GM12878 (cell line): ENCODE results near the gene TDRD7. TPM values are rescaled to one million over a fixed set of nuclear protein-coding genes. Genes with fewer than 3 reads are reported as not detected.

Experiments used
- FOS ChIP-seq: IDR thresholded peaks from 3 replicates; pipeline ENCODE4 v1.6.1; 2011; ENCODE audit warnings: borderline replicate concordance; ENCODE audit not compliant: insufficient read length; ENCODE audit errors: extremely low read depth
- MEF2A ChIP-seq: IDR thresholded peaks from 2 replicates; pipeline ENCODE4 v1.6.1; 2011; ENCODE audit warnings: low read depth, mild to moderate bottlenecking, low read length, moderate library complexity; ENCODE audit not compliant: insufficient read depth
- MTA2 ChIP-seq: fragments of 450-650 bp; IDR thresholded peaks from 2 replicates; pipeline ENCODE4 v1.6.1; 2016; ENCODE audit warnings: low read depth, mild to moderate bottlenecking, moderate library complexity
- MYB ChIP-seq: fragments of 150-350 bp; IDR thresholded peaks from 2 replicates; pipeline ENCODE4 v1.6.1; 2014; ENCODE audit warnings: mild to moderate bottlenecking, low read depth, low read length, borderline replicate concordance
- NR2C1 ChIP-seq: fragments of 450-650 bp; IDR thresholded peaks from 2 replicates; pipeline ENCODE4 v1.6.1; 2017; ENCODE audit warnings: antibody characterized with exemption, mild to moderate bottlenecking, moderate library complexity
- NRF1 ChIP-seq: conservative IDR thresholded peaks from 2 replicates; pipeline ENCODE4 v1.6.1; 2011; ENCODE audit warnings: mild to moderate bottlenecking, low read depth, low read length, improper control_type of control experiment
- PAX8 ChIP-seq: fragments of 450-650 bp; IDR thresholded peaks from 2 replicates; pipeline ENCODE4 v1.6.1; 2017; ENCODE audit warnings: mild to moderate bottlenecking, moderate library complexity
- RUNX3 ChIP-seq: IDR thresholded peaks from 2 replicates; pipeline ENCODE4 v1.6.1; 2012; ENCODE audit warnings: low read length, inconsistent platforms
- SRF ChIP-seq, 2 experiments: IDR thresholded peaks; 2 replicates each; pipeline ENCODE4 v1.6.1; 2011; ENCODE audit warnings: low read depth in 2 of 2, low read length in 2 of 2, mild to moderate bottlenecking in 1 of 2, moderate library complexity in 1 of 2
- TARDBP ChIP-seq: IDR thresholded peaks from 2 replicates; pipeline ENCODE4 v1.6.1; 2016; ENCODE audit warnings: borderline replicate concordance
- TCF3 ChIP-seq: IDR thresholded peaks from 2 replicates; pipeline ENCODE4 v1.6.1; 2012; ENCODE audit warnings: low read depth, mild to moderate bottlenecking, low read length, borderline replicate concordance; ENCODE audit not compliant: insufficient read depth
- ZNF207 ChIP-seq: fragments of 450-650 bp; IDR thresholded peaks from 2 replicates; pipeline ENCODE4 v1.6.1; 2014; ENCODE audit warnings: antibody characterized with exemption, mild to moderate bottlenecking, borderline replicate concordance
- ZZZ3 ChIP-seq: IDR thresholded peaks from 2 replicates; pipeline ENCODE4 v1.6.1; 2011; ENCODE audit warnings: low read depth; ENCODE audit not compliant: control insufficient read depth, insufficient read length
- polyA plus RNA-seq, 11 experiments: library from polyadenylated mRNA; depleted of rRNA in 4 of 11; unstranded in 6 of 11; stranded (reverse) in 5 of 11; fragments of >200 nt; fragmentation: Nextera tagmentation in 4 of 11; fragmentation: Illumina TruSeq in 1 of 11; extraction: Ambion mirVana in 4 of 11; extraction: Trizol in 1 of 11; gene quantifications; 1 replicate in 1 of 11; 2 replicates in 10 of 11; pipeline versions ENCODE4 v1.2.1 to v1.2.3, GENCODE V29; 2011 to 2016; ENCODE audit warnings: inconsistent platforms in 2 of 11, missing spikeins in 2 of 11, low read depth in 1 of 11
- total RNA-seq, 4 experiments: library from RNA; depleted of rRNA in 3 of 4; stranded (reverse); fragments of >200 nt in 3 of 4; fragmentation: Illumina TruSeq in 1 of 4; extraction: Trizol in 1 of 4; gene quantifications; 2 replicates each; pipeline versions ENCODE4 v1.2.1 to v1.2.3, GENCODE V29; 2013 to 2021
- TF ChIP-seq, protein P1 (sequence below): fragments of 150-350 bp; IDR thresholded peaks from 2 replicates; pipeline ENCODE4 v1.6.1; 2014; ENCODE audit warnings: mild to moderate bottlenecking, low read depth, low read length
- TF ChIP-seq, protein P2 (sequence below): fragments of 450-650 bp; formaldehyde crosslinking; IDR thresholded peaks from 2 replicates; pipeline ENCODE4 v1.4.0; 2020; ENCODE audit warnings: mild to moderate bottlenecking, moderate library complexity
- TF ChIP-seq, protein P3 (sequence below): IDR thresholded peaks from 2 replicates; pipeline ENCODE4 v1.6.1; 2012; ENCODE audit warnings: low read length, inconsistent platforms
- TF ChIP-seq, protein P4 (sequence below): fragments of 450-650 bp; formaldehyde crosslinking; IDR thresholded peaks from 2 replicates; pipeline ENCODE4 v1.5.0; 2022; ENCODE audit warnings: mild to moderate bottlenecking, missing genetic modification characterization
- TF ChIP-seq, protein P5 (sequence below): IDR thresholded peaks from 2 replicates; pipeline ENCODE4 v1.6.1; 2011; ENCODE audit warnings: low read depth, low read length, improper control_type of control experiment, borderline replicate concordance

The TDRD7 gene
- total and polyA plus RNA-seq, 10 of the 15 experiments (the other 5 are each of a cell fraction or from before 2014, with no cell fraction given), result 5.7 to 26.4 (median 16.2) TPM

DNA sequence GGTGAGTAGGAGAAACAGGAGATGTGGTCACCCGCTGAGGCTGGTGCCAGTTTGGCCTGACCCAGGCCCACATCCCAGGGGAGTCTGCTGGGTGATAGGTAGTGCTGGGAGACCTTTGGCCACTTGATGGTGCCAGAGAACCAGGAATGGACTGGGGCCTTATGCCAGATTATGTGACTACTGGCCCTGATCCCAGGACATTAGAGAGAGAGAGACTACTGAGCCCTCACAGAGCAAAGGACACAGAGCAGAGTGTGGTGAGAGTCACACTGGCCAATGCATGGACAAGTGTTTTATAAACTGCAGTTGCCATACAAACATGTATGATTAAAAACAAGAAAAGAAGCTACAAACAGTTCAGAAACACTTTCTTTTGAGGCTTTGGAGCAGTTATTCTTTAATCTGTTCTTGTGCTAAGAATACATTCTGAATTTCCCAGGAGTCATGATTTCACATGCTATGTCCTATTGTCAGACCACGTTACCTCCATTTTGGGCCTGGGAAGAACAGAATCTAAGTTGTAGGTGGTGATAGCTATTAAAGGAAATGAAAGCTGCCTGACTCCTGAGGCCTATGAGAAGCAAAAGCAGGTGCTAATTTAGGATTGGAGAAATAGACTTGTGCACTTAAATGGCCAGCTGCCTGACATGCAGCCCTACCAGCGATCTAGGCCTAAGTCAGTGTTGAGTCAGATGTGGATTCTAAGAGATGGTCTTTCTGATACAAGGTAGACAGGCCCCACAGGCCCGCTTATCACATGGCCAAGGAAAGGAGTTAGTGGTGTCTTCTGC lies 57.0 kb downstream of the TDRD7 start (continued):
- TF ChIP-seq MTA2, result no peak
- TF ChIP-seq, protein P1, sequence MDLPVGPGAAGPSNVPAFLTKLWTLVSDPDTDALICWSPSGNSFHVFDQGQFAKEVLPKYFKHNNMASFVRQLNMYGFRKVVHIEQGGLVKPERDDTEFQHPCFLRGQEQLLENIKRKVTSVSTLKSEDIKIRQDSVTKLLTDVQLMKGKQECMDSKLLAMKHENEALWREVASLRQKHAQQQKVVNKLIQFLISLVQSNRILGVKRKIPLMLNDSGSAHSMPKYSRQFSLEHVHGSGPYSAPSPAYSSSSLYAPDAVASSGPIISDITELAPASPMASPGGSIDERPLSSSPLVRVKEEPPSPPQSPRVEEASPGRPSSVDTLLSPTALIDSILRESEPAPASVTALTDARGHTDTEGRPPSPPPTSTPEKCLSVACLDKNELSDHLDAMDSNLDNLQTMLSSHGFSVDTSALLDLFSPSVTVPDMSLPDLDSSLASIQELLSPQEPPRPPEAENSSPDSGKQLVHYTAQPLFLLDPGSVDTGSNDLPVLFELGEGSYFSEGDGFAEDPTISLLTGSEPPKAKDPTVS, result no peak
- TF ChIP-seq PAX8, result no peak
- 0 out of 2 replicates have a peak, but pooled peaks have one; percentile 13 for TF ChIP-seq MYB
- TF ChIP-seq, protein P2, sequence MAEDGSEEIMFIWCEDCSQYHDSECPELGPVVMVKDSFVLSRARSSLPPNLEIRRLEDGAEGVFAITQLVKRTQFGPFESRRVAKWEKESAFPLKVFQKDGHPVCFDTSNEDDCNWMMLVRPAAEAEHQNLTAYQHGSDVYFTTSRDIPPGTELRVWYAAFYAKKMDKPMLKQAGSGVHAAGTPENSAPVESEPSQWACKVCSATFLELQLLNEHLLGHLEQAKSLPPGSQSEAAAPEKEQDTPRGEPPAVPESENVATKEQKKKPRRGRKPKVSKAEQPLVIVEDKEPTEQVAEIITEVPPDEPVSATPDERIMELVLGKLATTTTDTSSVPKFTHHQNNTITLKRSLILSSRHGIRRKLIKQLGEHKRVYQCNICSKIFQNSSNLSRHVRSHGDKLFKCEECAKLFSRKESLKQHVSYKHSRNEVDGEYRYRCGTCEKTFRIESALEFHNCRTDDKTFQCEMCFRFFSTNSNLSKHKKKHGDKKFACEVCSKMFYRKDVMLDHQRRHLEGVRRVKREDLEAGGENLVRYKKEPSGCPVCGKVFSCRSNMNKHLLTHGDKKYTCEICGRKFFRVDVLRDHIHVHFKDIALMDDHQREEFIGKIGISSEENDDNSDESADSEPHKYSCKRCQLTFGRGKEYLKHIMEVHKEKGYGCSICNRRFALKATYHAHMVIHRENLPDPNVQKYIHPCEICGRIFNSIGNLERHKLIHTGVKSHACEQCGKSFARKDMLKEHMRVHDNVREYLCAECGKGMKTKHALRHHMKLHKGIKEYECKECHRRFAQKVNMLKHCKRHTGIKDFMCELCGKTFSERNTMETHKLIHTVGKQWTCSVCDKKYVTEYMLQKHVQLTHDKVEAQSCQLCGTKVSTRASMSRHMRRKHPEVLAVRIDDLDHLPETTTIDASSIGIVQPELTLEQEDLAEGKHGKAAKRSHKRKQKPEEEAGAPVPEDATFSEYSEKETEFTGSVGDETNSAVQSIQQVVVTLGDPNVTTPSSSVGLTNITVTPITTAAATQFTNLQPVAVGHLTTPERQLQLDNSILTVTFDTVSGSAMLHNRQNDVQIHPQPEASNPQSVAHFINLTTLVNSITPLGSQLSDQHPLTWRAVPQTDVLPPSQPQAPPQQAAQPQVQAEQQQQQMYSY, result no peak
- TF ChIP-seq, protein P3, sequence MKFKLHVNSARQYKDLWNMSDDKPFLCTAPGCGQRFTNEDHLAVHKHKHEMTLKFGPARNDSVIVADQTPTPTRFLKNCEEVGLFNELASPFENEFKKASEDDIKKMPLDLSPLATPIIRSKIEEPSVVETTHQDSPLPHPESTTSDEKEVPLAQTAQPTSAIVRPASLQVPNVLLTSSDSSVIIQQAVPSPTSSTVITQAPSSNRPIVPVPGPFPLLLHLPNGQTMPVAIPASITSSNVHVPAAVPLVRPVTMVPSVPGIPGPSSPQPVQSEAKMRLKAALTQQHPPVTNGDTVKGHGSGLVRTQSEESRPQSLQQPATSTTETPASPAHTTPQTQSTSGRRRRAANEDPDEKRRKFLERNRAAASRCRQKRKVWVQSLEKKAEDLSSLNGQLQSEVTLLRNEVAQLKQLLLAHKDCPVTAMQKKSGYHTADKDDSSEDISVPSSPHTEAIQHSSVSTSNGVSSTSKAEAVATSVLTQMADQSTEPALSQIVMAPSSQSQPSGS, result peak; percentile 54; the same call in 1 of the 2 replicates
- 0 out of 4 replicates have a peak, but pooled peaks of 1 of the 2 experiments have one; percentile 18 for TF ChIP-seq SRF (IDR thresholded peaks at IDR 0.05; ENCODE audit: low read depth in 2 of 2, low read length in 2 of 2)
- TF ChIP-seq FOS, result no peak
- no peak for TF ChIP-seq NRF1
- peak; percentile 68; the same call in 1 of the 2 replicates for TF ChIP-seq MEF2A
- TF ChIP-seq ZNF207, result no peak
- TF ChIP-seq TARDBP, result no peak
- no peak for TF ChIP-seq ZZZ3
- TF ChIP-seq, protein P4, sequence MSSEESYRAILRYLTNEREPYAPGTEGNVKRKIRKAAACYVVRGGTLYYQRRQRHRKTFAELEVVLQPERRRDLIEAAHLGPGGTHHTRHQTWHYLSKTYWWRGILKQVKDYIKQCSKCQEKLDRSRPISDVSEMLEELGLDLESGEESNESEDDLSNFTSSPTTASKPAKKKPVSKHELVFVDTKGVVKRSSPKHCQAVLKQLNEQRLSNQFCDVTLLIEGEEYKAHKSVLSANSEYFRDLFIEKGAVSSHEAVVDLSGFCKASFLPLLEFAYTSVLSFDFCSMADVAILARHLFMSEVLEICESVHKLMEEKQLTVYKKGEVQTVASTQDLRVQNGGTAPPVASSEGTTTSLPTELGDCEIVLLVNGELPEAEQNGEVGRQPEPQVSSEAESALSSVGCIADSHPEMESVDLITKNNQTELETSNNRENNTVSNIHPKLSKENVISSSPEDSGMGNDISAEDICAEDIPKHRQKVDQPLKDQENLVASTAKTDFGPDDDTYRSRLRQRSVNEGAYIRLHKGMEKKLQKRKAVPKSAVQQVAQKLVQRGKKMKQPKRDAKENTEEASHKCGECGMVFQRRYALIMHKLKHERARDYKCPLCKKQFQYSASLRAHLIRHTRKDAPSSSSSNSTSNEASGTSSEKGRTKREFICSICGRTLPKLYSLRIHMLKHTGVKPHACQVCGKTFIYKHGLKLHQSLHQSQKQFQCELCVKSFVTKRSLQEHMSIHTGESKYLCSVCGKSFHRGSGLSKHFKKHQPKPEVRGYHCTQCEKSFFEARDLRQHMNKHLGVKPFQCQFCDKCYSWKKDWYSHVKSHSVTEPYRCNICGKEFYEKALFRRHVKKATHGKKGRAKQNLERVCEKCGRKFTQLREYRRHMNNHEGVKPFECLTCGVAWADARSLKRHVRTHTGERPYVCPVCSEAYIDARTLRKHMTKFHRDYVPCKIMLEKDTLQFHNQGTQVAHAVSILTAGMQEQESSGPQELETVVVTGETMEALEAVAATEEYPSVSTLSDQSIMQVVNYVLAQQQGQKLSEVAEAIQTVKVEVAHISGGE (CRISPR knock-in tag), result no peak
- TF ChIP-seq, protein P5, sequence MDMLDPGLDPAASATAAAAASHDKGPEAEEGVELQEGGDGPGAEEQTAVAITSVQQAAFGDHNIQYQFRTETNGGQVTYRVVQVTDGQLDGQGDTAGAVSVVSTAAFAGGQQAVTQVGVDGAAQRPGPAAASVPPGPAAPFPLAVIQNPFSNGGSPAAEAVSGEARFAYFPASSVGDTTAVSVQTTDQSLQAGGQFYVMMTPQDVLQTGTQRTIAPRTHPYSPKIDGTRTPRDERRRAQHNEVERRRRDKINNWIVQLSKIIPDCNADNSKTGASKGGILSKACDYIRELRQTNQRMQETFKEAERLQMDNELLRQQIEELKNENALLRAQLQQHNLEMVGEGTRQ, result no peak
- TF ChIP-seq RUNX3, result peak; percentile 43
- TF ChIP-seq TCF3, result 0 out of 2 replicates have a peak, but pooled peaks have one; percentile 41
- TF ChIP-seq NR2C1, result no peak
